ENCODE measurements around the gene TUBB2B. TPM values are rescaled to one million over a fixed set of nuclear protein-coding genes. Genes with fewer than 3 reads are reported as not detected.

TUBB2B gene
- 13.0 and 17.1 TPM in 2 replicates for total RNA-seq (2014; rRNA removed; shearing (Covaris generic))

- no peak for DNase-seq (ENCODE audit: low spot score)
Measured at GRCh38 chr6:3227363-3228045, at the start of gene TUBB2B. TUBB2B (minus strand) TSS chr6:3227653; CDS start chr6:3227543, 110 bp downstream.

GRCh38 chr6:3277251-3277650 lies 49.8 kb upstream of the TUBB2B start:
- no peak for DNase-seq (ENCODE audit: low spot score)

DNA sequence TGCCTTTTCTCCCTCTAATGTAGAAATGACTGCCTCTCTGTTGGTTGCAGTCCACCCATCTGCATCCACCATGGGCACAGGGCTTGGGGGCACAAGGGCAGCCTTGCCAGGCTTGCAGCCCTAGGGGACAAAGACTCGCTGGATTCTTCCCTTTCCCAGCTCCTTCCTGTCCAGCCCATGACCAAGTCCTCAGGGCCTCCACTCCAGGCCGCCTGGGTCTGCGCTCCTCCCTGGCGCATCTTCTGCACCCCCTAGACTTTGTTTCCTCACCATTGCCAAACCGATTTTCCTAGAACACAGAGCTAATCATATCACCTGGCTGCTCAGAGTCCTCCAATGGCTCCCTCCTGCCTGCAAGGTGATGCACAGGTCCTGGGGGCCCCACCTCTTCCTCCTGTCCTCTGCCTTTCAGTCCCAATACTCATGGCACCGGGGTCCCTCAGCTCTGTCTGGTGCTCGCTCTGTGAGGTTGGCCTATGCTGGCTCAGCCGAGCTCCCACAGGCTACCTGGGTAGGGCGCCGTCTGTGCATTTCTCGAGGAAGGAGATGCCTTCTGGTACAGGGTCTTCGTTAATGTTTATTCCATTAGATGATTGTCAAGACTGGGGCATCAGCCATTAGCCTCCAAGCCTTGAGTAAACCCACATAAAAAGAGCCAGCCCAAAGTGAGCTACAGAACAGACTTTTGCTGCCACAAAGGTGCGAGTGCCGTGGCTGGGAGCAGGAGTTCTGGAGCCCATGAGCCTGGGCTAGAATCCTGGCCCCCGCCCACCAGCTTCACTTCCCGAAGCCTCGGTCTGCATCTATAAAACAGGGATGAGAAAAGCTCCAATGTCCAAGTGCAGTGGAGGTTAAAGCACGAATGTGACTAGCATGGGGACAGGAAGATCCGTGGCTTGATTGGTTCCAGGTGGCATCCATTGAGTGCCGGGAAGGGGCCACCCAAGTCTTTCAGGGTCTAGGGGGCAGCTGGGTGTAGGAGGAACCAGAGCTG lies 49.0 kb upstream of the TUBB2B start:
- no peak for DNase-seq (ENCODE audit: low spot score)

DNA sequence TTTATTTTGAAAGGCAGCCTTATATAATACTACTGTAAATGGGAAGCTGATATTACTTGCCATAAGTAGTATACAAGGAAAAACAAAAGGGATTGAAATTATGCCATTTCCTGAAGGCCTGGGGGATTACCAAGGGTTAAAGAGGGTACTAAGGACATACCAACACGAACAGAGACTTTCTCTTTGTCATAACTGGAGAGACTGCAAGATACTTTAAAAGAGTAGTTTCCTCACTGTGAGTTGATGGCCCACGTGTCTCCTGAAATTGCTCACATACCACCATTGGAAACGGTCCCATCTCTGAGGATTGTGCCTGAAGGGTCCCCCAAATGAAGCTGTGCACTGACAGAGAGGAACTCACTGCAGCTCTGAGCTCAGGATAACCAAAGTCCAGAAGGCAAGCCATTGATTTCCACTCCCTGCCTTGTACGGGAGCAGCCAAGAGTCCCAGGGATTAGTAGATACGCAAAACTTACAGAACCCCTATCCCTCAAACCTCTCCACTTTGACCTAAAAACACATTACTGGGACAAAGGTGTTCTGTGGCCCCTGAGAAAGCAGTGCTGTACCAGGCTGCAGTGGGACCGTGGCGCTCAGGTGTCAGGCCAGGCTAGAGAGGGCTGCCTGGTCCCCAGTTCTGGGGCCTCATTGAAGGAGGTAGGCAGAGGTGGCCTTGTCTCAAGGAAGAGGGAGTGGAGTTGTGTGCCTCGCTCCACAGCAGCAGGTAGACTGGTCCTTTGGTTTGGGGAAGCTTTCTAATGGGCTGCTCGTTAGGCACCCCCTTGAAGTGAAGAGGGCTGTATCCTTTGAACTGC lies 46.5 kb upstream of the TUBB2B start:
- no peak for DNase-seq (ENCODE audit: low spot score)

DNA sequence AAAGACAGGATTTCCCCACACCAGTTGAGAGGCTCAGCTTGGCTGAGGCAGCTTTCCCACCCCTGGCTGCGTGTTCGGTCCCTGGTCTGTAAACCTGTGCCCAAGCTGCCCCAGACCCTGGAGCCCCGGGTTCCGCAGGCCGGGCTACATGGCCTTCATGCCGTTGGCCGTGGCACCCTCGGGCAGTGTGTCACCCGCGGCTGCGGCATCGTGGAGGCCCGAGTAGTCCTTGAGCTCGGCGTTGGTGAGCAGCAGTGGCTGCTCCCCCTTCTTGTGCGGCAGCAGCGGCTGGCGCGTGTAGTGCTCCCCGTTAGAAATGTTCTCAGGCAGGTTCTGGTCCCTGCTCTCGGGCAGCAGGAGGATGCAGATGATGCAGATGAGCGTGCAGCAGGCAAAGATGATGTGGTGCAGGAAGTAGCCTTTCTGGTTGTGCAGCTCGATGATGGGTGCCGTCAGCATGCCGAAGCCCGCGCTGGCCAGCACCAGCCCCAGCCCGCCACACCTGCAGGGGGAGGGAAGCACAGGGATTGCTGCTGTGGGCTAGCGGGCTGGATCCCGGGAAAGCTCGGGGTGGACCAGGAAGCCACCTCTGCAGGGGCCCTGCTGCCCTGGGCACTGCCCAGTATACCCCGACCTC lies 45.6 kb upstream of the TUBB2B start:
- no peak for DNase-seq (ENCODE audit: low spot score)

- DNase-seq (ENCODE audit: low spot score) = no peak
Measured at GRCh38 chr6:3271756-3272155, 44.3 kb upstream of the TUBB2B start.

- no peak for DNase-seq (ENCODE audit: low spot score)
Measured at GRCh38 chr6:3270258-3270657, 42.8 kb upstream of the TUBB2B start.

DNA sequence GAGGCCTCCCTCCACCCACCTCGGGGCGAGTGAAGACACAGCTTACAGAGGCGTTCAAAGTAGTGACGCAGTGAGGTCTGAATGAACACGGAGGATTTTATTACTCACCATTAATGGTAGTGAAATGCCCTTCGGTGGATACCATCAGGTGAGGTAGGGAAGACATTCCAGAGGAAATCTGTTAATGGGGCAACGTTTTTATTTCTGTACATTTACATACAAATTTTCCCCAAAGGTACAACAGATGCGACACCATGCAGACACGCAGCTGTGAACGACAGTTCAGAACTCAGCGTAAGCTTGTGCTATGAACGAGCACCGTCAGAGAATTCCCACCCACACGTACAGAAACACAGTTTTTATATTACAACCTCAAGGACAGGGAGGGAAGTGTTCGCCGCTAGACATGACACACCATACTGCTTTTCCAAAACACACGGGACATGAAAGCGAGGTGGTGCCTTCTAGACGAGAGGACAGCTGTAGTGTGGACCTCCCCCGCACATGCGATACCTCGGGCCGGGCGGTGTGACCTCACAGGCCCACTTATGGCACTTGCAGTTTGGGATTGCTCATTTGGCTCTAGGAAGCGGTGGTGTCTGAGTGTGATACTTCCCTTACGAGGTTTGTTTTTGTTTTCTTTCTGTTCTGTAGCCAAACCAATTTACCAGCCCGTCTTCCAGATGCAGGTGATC lies 42.0 kb upstream of the TUBB2B start:
- no peak for DNase-seq (ENCODE audit: low spot score)

GRCh38 chr6:3268680-3269079 lies 41.2 kb upstream of the TUBB2B start:
- no peak for DNase-seq (ENCODE audit: low spot score)

DNA sequence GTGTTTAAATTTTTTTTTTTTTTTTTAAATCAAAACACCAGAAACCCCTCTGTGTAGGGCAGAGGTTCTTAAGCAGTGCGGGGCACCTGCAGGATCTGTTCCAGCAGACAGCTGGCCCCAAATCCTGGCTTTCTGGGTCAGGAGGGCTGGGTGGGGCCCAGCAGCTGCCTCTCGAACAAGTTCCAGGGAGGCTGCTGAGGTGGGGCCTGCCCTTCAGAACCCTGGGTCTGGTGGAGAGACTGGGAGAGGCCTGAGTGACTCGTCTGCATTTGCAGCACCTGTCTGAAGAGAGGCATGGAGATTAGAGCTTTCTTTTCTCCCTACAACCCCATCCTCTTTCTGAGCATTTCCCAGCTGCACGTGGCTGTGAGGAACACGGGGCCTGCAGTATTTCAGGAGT lies 39.7 kb upstream of the TUBB2B start:
- no peak for DNase-seq (ENCODE audit: low spot score)

DNA sequence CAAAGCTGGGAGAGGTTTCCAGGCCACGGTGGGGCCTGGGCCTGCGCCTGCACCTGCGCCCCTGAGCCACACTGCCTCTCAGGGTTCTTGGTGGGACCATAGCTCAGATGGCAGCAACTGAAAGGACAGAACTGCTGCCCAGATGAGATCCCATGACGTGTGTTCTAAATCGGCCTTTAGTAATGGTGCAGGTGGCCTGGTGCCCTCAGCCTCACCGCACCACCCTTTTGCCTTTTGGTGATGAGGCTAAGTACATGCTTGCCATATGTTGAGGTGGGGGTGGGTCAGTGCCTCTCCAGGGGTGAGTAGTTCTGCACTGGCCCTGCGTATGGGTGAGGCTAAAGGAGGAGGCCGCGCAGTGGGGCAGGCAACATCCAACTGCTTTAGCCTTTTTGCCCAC lies 38.7 kb upstream of the TUBB2B start:
- DNase-seq (ENCODE audit: low spot score) = no peak

GRCh38 chr6:3265671-3266070 lies 38.2 kb upstream of the TUBB2B start:
- no peak for DNase-seq (ENCODE audit: low spot score)

- DNase-seq (ENCODE audit: low spot score) = no peak
Measured at GRCh38 chr6:3264356-3264755, 36.9 kb upstream of the TUBB2B start.

DNA sequence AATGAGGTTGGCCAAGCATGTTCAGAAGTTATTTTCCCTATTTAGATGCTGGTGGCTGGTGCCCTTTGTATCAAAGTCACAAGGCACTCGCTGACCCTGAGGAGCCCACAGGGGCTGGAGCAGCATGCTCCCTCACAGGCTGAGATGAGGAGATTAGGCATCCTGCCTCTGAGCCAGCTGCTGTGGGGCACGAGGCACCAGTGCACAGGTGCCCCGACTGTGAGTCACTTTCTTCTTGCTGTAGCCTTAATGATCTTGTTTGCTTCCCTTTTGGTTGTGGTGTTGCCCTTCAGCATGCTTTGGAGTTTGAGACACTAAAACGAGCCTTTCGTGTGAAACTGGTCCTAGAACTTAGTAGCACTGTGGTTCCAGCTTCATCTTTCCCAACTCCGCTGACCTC lies 35.6 kb upstream of the TUBB2B start:
- DNase-seq (ENCODE audit: low spot score) = peak; percentile 32

DNA sequence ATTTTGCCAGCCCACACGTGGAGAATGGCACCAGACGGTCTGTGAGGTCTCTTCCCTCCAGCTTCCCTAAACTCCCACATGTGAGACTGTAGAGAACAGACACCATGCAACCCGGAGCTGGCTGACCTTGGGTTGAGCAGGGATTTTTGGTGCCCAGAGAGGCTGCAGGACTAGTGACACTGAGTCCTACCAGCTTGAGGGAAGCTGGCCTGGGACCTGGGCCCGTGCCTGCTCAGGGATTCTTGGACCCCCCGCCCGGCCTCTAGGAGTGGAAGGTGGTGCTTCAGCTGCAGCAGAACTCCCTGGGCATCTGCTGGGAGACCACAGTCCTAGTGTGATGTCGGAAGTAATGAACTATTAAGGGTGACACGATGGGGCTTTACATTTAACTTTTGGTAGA lies 34.5 kb upstream of the TUBB2B start:
- no peak for DNase-seq (ENCODE audit: low spot score)

DNA sequence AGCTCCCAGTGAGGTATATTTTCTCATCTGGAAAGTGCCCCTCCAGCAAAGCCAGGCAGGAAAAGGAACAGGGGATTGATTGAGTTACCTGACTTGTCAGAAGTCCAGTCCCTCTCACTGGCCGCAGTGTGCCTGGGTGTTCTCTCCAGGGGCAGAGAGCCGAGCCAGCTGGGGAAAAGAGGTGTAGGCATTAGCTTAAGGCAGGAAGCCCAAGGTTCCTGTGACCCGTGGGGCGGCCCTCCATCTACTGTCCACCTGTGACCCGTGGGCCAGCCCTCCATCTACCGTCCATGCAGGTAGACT lies 34.0 kb upstream of the TUBB2B start:
- DNase-seq (ENCODE audit: low spot score) = no peak

- no peak for DNase-seq (ENCODE audit: low spot score)
Measured at GRCh38 chr6:3260772-3261517, 33.5 kb upstream of the TUBB2B start.

DNA sequence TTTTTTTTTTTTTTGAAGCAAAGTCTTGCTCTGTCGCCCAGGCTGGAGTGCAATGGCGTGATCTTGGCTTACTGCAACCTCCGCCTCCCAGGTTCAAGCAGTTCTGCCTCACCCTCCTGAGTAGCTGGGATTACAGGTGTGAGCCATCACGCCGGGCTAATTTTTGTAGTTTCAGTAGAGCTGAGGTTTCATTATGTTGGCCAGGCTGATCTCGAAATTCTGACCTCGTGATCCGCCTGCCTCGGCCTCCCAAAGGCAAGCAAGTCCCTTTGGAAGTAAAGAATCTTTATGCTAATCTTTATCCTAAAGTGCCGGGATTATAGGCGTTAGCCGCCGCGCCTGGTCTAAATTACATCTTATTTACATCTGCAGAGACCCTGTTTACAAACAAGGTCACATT lies 32.8 kb upstream of the TUBB2B start:
- DNase-seq (ENCODE audit: low spot score) = no peak

DNA sequence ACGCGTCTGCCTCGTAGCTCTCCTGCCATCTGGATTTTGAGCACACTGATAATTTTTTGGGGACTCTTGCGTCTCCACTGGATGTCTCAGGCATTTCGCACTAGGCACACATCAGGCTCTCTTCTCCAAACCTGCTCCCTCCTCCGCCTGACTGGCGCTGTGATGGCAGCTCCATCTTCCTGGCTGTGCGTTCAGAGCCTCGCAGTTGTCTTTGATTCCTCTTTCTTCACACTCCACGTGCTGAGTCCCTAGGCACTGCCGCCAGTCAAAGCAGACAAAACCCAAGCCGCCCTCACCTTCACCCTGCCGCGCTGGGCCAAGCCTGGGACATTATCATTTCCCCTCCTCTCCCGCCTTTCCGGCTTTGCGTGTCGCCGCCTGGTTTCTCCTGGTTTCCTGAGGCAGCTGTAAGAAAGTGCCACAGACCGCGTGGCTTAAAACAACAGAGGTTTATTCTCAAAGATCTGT lies 32.1 kb upstream of the TUBB2B start:
- DNase-seq (ENCODE audit: low spot score) = no peak
